GM19397 (cell line): ENCODE data around the gene EXD3.
A peak's percentile ranks its signal among the peaks of the same experiment; 100 is the strongest.

Experiments used
- ATAC-seq: cut with Tn5 transposase; IDR thresholded peaks from one replicate; pipeline ENCODE4 v1.9.1; 2021; ENCODE audit warnings: mild to moderate bottlenecking, moderate library complexity; ENCODE audit not compliant: unreplicated experiment

Gene EXD3

GRCh38 chr9:137433916-137434431 is 11.0 kb upstream of the EXD3 start:
- ATAC-seq, result no peak

DNA sequence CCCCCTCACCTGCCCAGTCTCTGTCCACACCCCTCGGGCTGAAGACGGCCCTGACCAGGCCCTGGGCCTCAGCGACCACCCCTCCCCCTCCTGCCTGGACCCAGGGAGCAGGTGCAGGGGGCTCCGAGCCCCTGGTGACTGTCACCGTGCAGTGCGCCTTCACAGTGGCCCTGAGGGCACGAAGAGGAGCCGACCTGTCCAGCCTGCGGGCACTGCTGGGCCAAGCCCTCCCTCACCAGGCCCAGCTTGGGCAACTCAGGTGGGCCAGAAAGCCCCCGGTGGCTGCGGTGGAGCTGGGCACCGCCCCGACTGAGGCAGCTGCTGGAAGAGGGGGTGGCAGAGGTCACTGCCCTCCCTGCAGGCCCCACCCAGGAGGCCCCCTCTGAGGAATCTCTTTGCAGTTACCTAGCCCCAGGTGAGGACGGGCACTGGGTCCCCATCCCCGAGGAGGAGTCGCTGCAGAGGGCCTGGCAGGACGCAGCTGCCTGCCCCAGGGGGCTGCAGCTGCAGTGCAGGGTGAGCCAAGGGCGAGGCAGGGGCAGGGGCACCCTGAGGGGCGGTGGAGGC is 10.5 kb upstream of the EXD3 start:
- ATAC-seq, result no peak

GRCh38 chr9:137432687-137433348 is 9.9 kb upstream of the EXD3 start:
- ATAC-seq, result no peak

GRCh38 chr9:137431416-137431931 is 8.5 kb upstream of the EXD3 start:
- no peak for ATAC-seq

DNA sequence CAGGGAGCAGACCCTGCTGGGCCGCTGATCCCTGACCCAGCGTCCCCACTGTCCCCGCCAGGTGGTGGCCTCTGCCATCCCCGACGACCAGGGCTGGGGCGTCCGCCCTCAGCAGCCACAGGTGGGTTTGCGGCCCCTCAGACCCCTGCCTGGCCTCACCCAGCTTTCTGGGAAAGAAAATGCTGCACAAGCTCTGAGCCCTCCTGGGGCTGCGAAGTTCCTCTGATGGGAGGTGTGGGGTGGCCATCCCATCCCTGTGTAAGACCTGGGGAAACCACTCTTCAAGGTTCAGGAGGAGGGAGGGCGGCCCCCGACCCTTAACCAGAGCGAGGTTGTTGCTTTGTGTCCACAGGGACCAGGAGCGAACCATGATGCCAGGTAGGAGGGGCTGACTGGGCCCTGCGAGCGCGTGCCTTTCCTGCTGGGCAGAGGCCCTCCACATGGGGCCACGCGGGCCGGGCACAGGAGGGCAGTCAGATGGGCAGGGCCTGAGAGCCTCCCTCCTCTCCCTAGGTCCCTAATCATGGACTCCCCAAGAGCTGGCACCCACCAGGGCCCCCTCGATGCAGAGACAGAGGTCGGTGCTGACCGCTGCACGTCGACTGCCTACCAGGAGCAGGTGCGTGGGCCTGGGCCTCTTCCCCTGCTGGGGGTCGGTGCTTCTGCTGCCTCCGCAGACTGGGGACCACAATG is 7.9 kb upstream of the EXD3 start:
- ATAC-seq, result no peak

GRCh38 chr9:137429974-137430722 is 7.2 kb upstream of the EXD3 start:
- no peak for ATAC-seq

DNA sequence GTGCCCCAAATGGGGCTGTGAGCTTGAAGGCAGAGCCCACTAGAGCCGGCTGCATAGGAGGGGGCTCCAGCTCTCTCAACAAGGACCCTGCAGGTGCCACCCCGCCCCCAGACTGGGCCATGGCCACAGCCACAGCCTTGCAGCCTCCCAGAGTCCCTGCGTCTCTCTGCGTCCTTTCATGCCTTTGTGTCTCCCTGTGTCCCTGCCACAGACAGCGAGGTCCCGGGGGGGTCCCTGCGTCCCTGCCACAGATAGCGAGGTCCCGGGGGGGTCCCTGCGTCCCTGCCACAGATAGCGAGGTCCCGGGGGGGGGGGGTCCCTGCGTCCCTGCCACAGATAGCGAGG is 6.6 kb upstream of the EXD3 start:
- ATAC-seq, result no peak

- no peak for ATAC-seq
Observed at GRCh38 chr9:137428841-137429545, 6.0 kb upstream of the EXD3 start.

DNA sequence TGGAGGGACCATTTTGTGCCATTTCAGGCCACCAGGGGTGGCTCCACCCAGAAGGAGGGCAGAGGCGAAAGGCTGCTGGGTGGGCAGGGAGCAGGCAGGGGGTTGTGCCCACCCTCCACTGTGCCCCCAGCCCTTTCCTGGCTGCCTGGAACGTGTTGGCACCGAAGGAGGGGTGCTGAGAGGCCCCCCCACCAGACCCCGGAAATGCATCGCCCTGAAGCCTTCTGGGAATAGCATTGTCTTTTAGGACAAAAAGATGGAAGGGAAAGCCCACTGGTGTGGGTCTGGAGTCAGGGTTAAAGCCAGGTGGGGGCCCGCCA is 5.3 kb upstream of the EXD3 start:
- no peak for ATAC-seq

DNA sequence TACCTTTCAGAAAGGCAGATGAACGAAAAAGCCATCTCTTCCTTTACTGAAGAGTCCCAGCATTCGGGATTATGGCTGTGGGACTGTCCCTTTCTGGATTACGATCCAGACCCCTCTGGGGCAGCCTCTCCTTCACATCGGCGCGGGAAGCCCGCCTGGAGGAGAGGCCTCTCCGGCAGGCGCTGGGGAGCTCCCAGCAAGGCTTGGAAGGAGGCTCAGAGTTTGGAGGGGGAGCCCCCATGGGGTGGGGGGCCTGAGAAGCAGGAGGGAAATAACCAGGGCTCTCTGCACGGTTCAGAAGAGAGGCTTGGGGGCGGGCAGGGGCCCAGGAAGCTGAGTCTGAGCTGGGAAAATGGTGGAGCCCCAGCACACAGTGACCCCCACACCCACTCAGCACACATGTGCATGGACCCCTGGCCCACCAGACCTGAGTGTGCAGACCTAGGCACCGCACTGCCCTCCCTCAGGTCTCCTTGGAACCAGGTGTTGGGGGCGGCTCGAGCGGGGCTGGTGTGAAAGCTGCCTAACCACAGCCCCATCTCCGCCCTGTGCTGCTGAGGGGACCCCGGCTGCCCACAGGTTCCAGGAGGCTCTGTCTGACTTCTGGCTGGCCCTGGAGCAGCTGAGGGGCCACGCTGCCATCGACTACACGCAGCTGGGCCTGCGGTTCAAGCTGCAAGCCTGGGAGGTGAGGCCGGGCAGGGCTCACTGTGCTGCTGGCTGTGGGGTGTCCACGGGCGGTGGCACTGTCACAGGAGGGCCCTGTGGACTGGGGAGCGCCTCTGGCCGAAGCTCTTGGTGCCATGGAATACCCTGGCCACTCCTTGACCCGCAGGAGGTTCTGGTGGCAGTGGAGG is 4.7 kb upstream of the EXD3 start:
- ATAC-seq, result no peak

- ATAC-seq, result no peak
Observed at GRCh38 chr9:137426018-137426681, 3.2 kb upstream of the EXD3 start.

DNA sequence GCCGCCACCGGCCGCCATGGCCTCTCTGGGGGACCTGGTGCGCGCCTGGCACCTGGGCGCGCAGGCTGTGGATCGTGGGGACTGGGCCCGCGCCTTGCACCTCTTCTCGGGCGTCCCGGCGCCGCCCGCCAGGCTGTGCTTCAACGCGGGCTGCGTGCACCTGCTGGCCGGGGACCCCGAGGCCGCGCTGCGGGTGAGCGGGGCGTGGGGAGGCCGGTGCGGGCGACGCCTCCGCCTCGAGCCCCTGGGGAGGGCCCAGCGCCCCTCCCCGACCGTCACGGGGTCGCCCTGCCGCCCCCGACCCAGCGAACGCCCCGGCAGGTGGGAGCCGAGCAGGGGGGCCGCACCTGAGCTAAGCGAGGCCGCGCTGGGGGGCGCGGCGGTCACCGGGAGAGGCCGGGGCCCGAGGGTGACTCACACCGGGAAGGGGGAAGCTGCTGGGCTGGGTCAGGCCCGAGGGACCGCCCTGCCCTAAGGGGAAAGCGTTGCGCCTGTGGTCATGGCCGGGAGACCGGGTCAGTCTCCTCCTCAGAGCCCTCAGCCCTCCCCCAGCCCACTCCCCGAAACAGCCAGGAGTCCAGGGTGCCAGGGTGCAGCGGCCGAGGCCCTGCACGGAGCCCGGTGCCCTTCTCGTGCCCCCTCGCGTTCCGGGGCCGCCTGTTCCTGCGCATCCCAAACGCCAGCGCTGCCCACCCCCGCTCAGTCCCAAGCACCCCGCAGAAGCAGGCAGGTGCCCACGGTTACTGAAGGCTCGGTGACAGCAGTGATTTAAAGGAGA is 741 bp upstream of the EXD3 start:
- ATAC-seq, result peak; percentile 5

GRCh38 chr9:137421838-137422603 is 941 bp downstream of the EXD3 start:
- no peak for ATAC-seq

DNA sequence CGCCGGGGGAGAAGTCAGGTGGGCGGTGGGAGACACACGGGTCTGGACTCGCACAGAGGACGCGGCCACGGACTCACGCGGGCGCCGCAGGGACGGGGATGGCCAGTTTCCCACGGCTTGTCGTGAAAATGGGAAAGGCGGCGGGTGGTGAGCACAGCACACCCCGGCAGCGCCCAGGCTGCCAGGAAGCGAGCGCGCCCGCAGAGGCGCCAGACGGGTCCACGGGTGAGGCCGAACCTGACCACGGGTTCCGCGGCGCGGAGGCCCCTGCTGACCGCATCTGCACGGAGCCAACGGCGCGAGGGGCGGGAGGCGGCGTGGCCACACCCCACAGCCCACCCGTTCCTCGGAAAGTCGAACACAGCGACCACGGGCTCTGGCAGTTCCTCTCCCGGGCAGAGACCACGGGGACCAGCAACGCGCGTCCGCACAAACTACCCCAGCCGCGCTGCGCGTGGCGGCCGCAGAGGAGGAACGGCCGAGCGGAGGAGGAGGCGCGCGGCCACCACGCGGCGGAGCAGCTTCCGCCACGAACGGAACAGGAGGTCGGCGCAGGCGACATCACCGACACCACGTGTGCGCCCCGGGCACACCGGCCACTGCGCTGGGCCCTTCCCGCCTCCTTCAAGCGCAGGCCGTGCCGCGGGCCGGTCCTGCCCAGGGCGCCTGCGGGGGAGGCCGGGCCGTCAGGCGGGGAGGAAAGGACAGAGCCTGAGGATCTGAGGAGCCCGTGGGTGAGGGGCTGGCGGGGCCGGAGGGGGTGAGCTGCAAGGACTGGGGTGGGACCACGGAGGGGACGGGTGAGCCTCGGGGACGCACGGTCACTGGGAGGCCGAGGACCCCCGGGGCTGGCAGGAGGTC is 5.6 kb downstream of the EXD3 start:
- no peak for ATAC-seq

DNA sequence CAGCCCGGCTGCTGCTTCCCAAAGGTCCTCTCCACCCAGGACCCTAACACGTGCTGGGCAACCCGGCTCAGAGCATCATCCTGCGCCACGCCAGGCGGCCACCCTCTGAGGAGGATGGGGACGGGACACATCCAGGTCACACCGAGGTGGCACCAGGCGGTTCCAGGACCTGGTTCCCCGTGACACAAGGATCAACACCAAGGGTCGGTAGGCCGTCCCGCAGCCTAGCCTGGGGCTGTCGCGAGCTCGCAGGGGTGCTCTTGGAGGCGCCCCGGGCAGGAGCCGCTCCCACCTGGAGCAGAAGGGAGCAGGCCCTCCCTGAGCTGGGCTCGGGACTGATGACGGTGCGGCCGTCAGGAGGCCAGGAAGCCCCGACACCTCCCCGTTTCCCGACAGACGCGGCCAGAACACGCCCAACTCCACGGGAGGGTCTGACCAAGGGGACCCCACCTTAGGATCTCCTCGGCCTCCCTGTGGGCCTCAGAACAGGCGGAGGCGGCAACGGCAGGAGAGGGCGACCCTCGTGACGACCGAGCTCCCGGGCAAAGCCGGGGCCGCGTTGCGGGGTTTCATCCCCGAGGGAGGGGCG is 6.3 kb downstream of the EXD3 start:
- no peak for ATAC-seq

DNA sequence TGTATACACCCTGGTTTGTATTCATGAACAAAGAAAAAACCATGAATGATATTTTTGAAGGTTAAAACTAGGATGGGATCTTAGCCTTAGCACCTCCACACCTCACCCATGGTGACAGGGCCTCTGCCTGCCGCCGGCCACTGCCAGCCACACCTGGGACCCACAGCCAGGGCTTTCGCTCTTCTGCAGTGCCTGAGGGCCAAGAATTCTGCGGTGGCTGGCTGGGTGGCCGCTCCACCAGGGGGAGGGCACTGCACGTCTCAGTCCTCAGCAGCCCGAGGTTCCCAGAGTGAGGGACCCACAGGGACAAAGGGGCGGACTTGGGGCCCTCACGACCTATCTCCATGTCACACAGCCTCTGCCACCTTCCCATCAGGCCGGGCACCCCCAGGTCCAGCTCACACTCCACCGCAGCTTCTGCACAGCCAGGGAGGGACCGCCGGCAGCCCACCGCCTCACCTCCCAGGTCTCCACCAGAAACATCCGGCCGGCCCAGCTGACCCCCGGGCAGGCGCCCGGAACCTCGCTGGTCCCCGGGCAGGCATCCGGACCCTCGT is 6.9 kb downstream of the EXD3 start:
- no peak for ATAC-seq
